Mucosa of gallbladder (tissue), 1 donor: ENCODE data around the gene RTP5. TPM values are rescaled to one million over a fixed set of nuclear protein-coding genes. Genes with fewer than 3 reads are reported as not detected.

ENCODE experiments used
- DNase-seq: peaks from one replicate; pipeline ENCODE4 v3.0.0-alpha.2; 2020; ENCODE audit warnings: low spot score
- total RNA-seq: library from RNA; stranded (reverse); gene quantifications from one replicate; pipeline ENCODE4 v1.2.1, GENCODE V29; 2021
- donor health status: DM: no; HTN: no; CAD: no.

Gene RTP5
- total RNA-seq, 1 donor from 2014 or later: not detected

DNA sequence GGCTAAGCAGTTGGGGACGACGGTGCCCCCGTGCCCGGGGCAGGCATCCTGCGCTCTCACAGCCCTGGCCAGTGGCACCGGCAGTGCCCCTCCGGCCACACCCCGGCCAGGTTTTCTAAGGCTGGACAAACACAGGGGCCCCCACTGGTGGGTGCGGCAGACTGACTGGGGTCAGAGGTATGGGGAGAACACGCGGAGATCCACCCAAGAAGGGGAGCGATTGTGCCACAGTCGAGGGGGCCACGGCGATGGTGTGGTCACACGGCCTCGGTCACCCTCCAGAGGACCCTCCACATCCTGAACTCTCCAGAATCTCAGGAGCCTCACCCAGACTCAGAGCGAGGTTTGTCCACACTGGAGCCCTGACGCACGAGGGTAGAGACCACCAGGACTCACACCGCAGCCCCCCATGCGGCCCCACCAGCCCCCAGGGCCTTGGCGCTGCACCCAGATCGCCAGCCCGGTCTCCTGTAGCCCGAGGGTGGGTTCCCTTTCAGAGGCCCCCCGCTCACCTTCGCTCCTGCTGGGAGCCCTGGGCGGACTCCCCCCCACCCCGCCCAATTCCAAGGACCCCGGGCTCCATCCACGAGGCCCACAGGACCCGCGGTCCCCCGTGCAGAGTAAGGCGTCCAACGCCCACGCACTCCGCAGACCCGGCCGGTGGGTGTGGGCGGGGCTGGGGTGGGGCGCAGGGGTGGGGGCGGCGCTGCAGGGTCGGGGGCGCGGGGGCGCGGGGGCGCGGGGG lies 26.0 kb upstream of the RTP5 start:
- no peak for DNase-seq

DNA sequence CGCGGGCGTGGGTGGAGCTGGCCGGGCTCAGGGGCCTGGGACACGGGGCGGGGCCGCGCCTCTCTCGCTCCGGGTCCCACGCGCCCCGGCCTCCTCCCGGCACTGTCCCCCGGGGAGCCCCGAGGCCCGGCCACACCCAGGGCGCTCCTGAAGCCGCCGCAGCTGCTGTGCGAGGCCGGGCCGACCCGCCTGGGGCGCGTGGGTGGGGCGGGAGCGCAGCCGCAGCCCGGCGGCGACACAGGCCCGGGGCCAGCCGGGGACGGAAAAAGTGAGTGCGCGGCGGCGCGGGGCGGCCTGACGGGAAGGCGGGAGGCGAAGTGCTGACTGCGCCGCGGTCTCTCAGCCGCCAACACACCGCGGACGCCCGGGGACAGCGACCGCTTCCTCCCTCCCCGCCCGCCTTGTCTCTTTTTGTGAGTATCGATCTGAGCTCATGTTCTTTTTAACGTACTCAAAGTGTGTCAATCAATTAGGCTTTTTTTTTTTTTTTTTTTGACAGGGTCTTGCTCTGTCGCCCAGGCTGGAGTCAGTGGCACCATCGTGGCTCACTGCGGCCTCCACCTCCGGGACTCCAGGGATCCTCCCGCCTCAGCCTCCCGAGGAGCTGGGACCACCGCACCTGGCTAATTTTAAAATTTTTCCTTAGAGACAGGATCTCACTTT lies 25.3 kb upstream of the RTP5 start:
- DNase-seq: peak; percentile 65

DNA sequence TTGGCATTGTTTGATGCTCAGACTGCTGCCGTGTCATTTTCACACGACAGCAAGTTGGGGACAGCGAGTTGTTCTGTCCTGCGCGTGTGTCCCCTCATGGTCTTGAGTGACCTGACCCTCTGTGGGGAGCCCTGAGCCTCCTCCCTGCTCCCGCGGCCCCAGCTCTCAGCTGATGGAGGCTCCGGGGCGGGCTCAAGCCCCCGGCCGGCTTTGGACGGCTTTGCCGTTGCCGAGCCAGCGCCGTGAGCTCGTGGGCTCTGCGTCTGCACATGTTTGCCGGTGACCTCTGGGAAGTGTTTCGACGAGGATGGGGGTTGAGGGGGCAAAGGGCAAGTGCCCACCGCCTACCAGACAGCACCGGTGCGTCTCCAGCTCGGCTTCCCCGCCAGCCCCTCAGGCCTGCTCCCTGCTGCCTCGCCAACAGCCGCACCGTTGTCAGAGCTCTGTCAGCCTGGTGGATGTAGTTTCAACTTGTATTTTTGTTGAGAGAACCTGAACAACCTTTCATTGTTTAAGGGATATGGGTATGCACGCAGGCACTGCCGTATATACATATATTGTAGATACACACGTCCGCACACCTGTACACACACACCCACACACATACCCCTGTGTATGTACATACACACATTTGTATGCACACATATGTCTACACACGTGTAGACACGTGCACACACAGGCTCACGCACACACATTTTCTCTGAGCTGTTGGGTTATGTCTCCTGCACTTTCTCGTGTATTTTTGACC lies 24.5 kb upstream of the RTP5 start:
- DNase-seq: no peak

DNA sequence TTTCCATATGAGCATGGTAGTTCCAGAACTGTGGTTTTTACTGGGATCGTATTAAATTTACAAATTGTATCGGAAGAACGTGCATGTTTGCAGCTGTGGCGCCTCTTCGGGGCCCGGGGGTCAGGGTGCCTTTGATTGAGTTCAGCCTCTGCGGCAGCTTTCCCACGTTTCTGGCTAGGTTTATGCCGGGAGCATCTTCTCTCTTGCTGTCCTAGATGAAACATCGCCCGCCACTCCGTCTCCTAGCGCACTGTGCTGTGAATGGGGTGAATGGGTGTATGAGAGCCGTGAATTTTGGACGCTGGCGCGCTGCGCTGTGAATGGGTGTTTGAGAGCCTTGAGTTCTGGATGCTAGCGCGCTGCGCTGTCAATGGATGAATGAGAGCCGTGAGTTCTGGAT lies 23.1 kb upstream of the RTP5 start:
- DNase-seq: no peak

DNA sequence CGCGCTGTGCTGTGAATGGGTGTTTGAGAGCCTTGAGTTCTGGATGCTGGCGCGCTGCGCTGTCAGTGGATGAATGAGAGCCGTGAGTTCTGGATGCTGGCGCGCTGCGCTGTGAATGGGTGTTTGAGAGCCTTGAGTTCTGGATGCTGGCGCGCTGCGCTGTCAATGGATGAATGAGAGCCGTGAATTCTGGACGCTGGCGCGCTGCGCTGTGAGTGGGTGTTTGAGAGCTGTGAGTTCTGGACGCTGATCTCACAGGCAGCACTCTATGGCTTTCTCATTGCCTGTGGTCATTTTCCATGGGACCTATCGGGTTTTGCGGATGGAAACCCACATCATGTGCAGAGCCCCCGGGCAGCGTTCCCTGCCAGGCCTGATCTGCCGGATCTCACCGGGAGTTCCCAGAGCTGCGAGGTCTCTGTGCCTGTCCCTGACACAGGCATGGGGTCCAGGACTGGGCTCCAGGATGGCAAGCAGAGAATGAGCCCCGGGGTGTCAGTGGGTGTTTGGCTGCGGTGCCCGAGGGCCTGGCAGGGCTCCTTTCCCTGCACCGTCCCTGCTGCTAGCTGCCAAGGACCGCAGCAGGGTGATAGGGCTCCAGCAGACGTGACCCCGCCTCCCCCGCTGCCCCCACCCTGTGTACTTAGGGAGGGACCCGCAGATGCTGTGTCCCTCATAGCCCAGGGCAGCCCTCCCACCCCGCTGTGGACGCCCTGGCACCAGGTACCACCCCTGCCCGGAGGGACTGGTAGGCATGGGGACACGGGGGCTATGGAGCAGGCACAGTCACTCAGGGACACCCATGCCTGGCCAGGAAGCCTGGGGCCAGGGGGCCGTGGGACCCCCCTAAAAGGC lies 20.5 kb upstream of the RTP5 start:
- no peak for DNase-seq

DNA sequence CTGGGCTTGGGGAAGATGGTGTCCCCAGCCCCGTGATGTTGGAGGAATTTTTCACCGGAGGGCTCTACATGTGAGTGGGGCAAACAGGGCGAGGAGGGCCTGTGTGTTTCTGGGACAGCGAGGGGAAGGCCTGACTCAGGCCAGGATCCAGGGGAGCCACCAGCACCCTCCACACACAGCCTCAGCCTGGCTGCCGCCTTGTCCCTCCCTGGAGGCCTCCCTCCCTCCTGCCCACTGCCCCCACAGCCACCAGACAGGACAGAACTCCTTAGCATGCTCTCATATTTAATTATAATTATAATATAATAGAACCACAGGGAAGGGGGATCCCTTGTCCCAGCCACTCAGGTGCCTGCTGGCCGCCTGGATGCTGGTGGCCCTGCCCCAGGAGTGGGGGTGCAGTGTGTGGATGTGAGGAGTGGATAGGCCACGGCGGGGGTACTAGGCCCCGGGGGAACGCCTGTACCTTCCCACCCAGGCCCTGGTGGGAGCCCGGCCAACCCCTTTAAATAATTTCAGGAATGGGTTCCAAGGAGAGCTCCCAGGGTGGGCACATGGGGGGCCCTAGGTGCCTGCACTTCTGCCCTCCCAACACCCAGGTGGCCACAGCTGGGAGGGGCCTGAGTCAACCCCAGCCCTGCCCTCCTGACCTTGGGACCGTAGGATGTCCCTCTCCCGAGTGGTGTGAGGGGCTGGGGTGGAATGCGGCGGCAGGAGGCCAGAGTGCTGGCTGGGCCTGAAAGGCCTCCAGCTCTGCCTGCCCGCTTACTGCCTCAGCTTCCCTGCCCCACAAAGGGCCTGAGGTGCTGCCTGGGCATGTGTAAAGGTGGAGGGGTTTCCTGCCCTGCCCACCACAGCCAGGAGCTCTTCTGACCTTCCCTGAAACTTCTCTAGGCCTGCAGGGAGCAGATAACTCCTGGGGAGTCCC lies 19.6 kb upstream of the RTP5 start:
- no peak for DNase-seq

DNA sequence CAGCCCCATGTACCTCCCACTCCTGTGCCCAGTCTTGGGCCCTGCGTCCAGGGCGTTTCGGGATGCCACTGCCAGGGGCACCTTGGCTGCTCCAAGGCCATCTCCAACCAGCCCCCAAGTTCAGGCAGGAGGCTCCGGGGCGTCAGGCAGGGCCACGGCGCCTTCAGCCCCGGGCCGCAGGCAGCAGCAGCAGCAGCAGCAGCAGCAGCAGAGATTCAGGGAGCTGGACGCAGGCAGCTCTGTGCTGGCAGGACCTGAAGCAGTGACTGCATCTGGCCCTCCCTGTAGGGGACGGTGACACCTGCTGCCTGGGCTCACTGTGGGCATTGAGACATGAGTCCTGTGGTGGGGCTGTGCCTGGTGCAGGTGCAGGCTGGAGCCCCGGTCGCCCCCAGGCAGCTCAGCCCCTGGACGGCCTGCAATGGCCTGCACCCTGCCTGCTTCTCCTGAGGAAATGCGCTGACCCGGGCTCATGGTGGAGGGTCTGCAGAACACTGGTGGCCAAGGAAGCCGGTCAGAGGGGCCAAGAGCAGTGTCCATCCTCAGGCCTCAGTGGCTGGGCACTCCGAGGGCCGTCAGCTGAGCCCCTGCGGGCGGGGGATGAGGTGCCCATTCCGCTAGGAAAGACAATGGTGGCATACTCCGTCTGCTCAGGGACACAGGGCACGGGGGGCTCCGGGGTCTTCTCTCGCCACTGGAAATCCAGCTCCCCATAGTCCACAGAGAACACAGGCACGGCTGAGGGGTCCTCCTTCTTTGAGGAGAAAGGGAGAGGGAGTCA lies 18.8 kb upstream of the RTP5 start:
- no peak for DNase-seq

DNA sequence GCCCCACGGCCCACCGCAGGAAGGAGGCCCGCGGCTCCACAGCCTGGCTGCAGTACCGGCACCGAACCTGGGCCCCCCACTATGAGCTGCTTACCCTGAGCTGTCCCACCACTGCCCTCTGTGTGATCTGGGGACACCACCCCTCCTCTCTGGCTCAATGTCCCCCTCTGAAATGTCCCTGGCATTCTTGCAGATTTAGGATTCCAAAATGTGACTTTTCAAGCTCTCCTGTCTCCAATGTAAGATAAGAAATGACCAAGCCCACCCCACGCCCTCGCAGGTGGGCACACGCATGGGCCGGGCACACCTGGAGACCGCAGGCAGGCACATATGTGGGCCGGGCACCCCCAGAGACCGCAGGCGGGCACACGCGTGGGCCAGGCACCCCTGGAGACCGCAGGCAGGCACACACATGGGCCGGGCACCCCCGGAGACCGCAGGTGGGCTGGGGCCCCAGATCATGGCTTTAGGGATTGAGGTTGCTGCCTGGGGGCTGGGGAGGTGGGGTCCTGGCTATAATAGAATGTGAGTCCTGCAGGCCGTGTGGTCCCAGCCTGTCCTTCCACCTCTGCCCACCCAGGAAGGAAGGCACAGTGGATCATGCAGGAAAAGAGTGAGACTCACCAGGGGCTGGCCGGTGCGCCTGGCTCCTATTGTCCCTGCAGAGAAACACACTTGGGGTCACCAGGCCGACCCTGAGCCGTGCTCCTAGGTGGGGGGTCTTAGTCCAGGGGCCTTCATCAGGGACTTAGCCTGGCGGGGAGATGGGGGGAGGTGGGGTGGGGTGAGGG lies 18.0 kb upstream of the RTP5 start:
- no peak for DNase-seq

DNA sequence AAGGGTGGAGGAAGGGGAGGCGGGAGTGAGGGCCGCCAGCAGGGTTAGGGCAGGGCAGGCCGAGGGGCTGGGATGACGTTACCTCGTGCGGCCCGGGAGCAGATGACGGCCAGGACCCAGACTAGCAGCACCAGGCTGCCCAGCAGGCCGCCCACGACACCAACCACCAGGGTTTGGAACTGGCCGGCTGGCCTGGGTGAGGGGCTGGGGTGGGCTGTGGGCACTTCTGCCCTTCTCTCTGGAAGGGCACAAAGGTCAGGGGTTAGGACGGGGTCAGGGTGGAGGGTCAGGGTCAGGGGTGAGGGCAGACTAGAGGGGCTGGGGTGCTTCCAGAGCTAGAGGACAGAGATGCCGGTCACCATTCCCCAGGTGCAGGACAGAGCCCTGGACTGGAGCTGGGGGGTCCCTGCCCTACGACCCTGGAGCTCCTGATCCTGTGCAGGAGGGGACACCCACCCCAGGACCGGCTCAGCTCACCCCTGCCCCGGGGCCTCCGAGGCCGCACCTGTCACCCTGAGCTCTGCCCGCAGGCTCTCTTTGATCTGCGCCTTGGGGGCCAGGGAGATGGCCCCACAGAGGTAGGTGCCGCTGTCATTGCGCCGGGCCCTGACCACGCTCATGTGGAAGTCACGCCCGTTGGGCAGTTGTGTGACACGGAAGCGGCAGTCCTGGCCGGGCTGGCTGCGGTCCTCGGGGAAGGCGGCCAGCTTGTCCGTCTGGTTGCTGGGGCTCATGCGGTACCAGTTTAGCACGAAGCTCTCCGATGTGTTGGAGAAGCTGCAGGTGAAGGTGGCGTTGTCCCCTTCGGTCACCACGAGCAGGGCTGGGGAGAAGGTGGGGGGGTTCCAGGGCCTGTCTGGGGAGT lies 17.2 kb upstream of the RTP5 start:
- DNase-seq: no peak

DNA sequence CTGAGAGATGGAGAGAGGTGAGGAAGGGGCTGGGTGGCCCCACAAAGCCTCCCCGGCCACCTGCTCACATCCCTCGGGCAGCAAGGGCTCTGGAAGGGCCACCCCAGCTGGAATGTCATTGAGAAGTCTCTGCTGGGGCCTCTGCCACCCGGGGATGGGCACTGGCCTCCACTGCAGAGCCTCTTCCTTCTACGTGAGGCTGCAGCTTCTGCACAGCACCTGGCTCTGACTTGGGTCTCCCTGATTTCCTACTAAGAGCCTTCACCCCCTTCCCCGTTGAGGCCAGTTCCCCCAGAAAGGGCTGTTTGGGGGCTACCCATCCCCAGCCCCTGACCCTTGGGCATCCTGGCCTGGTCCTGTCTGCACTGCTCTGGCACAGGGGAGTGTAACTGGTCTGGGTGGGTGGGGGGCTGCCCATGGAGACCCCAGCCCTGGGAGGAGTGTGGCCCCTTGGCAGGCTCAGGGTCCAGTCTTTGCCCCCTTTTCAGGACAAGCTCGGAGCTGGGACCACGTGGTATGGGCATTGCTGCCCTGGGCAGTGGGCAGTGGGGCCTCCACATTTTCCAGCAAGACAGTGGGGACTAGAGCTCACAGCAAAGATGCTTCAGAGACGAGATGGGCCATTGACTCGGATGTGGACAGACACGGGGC lies 16.4 kb upstream of the RTP5 start:
- no peak for DNase-seq

DNA sequence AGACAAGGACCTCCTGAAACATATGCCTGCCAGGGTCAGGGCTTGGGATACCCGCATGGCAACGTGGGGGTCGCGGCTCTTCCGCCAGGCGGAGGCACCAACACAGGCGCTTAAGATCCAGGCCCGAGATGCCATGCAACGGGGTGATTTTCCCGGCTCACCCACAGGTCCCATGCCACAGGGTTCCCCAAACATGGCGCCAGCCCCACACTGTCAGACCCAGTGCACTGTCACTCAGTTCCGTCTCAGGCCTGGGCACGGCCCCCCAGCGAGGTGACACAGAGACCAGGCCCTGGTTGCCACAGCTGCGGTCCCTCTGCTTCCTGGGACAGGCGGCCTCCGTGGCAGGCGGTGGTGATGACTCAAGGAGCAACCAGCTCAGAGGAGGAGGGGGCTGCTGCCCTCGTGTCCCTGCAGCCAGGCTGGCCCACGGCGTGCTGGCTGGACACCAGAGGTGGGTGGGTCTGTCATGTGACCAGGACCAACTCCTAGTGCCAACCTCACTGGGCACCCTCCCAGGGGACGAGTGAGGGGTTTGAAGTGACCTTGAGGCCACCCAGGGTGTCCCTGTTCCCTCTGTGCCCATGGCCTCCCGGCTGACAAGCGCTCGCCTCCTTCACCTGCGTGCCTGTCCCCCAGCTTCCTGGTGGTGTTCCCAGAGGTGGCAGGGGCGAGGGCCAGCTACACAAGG lies 15.7 kb upstream of the RTP5 start:
- DNase-seq: no peak

DNA sequence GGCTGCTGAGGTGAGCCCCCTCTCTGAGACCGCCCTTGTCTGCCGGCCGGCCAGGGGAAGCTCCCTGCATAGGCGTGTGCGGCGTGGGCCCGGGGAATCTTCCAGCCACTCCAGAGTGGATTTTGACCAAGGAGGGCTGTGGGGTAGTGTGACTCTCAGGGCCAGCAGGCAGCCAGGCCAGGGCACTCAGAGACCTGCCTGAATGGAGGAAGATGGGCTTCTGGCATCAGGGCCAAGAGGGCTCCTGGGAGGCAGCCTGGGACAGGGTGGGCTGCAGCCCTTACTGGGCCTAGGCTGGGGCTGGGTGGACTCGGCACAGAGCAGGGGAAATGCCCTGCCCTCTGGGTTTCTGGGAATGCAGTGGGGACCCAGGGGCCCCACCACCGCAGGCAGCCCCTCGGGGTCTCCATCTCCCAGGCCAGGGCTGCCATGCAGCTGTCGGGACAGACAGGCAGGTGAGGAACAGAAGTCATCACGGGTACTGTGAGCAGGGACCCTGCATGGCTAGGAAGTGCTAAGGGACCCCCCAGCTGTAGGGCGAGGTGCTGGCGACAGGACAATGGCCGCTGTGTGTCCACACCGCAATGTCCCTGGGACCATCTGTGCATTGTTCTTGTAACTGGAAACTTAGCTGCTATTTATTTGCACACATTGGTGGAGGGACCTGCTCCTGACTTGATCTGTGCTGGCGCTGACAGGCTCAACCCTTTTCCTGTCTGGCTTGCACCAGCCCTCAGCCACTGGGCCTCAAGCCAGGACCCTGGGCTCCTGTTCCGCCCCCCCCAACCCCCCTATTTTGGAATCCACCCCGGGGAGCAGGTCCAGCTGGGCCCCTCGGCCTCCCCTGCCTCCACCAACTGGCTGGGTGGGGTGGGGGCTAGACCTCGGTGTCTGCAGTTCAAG lies 14.9 kb upstream of the RTP5 start:
- no peak for DNase-seq

DNA sequence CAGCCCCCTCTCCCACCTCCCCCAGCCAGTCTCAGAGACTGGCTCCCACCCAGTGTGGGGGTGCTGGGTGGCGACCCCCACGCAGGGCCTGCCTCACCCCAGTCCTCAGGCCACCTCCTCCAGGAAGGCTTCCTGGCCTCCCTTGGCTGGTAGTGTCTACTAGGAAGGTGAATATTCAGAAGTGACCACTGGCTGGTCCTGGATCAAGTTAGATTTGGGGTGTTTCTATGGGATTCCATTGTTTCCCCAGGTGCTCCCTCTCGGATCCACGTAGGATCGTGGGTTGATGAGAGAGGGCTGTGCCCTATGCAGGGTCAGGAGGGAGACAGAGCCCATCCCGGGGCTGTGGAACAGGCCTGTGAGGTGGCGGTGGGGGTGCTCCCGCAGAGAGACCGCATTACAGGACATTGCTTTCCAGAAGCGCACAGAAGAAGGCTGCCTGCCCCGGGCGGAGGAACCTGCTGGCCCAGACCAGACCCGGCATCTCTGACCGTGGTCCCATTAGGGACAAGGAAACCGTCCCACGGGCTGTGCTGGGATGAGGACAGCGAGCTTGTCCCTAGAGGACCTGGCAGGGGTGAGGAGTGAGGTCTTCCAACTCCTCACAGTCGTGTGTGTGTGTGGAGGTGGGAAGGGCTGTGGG lies 14.2 kb upstream of the RTP5 start:
- no peak for DNase-seq

DNA sequence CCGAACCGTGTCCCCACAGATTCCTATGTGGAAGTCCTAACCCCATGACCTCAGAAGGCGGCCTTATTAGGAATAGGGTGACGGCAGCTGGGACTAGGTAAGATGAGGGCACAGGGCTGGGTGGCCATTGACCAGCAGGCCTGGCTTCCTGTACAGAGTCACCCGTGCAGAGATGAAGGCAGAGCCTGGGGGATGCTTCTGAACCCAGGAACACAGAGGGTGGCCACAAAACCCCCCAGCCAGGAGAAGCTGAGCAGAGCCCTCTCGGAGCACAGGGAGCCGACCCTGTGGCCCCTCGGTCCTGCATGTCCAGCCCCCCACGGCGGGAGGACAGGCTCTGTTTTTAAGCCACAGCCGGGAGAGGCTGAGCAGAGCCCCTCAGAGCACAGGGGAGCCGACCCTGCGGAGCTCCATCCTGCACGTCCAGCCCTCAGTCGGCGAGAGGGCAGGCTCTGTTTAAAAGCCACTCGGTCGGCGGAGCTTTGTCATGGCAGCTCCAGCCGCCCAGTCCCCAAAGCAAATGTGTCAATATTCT lies 13.6 kb upstream of the RTP5 start:
- DNase-seq: no peak

DNA sequence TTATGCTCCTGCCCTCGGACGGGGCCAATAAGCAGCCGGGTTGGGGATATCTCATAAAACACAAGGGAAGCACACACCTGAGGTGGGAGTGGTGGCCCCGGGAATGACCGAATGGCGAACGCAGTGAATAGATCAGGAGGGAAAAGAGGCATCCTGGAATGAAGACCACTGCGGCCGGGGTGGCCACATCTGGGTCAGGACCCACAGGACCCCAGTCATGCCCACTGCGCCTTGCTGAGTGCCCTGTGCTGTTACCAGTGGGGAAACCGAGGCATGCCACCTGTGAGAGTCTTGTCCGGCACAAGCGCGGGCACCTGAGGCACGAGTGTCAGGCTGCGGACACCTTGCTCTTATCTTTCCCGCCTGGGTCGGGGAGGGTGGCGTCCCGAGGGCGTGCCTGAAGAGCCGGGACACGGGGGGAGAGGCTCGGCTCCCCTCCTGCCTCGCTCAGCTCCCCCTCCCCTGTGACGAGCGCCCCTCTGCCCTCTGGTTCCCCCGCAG lies 12.4 kb upstream of the RTP5 start:
- DNase-seq: no peak
